Medulla oblongata (tissue), 1 donor: ENCODE results near the gene NCOA7.

Experiments
- DNase-seq: peaks from one replicate; pipeline ENCODE4 v3.0.0-alpha.2; 2015; ENCODE audit errors: extremely low spot score

The NCOA7 gene

DNA sequence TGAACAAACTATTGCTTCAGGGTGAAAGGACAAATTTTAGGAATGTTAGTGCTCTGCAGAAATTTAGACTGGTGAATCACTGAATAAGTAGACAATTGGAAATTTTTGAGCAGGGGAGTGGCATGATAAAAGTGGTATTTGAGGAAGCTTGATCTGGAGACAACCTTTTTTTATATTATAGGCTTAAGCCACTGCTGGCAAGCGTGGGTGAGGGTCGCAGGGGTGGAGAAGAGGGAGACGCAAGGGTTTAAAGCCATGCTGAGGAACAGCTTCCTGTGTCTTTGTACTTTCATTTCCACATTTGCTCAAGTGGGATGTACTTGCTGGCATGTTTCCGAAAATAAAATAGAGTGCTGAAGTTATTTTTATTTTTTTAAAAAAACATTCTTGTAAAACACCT is 23.7 kb downstream of the NCOA7 start:
- DNase-seq, result peak; percentile 67

GRCh38 chr6:125815080-125815910 is 24.5 kb downstream of the NCOA7 start:
- no peak for DNase-seq

- no peak for DNase-seq
Observed at GRCh38 chr6:125816828-125817280, 26.1 kb downstream of the NCOA7 start.

- DNase-seq, result no peak
Observed at GRCh38 chr6:125818225-125818657, 27.5 kb downstream of the NCOA7 start.

- no peak for DNase-seq
Observed at GRCh38 chr6:125818772-125819260, 28.1 kb downstream of the NCOA7 start.

- DNase-seq, result no peak
Observed at GRCh38 chr6:125819535-125820326, 29.0 kb downstream of the NCOA7 start.

- peak; percentile 74 for DNase-seq
Observed at GRCh38 chr6:125821825-125822281, 31.1 kb downstream of the NCOA7 start.

GRCh38 chr6:125823180-125823579 is 32.4 kb downstream of the NCOA7 start:
- DNase-seq, result no peak

GRCh38 chr6:125824946-125825771 is 34.4 kb downstream of the NCOA7 start:
- DNase-seq, result no peak

GRCh38 chr6:125826695-125827463 is 36.1 kb downstream of the NCOA7 start:
- DNase-seq, result no peak

- no peak for DNase-seq
Observed at GRCh38 chr6:125827788-125828320, 37.1 kb downstream of the NCOA7 start.

DNA sequence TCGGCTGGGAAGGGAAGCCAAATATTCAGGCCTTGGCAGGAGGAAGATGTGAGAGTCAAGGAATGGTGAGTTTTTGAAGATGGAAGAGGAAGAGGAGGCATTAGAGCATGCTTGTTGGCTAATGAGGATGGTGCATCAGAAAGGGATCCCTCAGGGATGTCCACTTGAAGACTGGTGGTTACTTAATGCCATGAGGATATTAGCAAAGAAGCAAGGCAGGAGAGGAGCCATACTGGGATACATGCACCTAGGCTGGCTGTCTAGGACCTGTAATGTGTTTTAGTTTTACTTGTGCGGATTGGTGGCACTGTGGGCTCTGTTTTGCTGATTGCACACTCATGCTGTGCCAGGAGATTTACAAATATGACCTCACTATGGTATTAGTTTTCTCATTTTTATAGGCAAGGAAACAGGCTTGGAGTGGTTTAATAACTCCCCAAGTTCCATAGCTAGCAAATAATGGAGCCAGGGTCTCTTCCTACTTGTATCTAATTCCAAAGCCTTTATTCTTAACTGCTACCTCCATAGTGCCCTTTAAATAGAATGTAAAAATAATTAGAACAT is 37.8 kb downstream of the NCOA7 start:
- DNase-seq, result no peak

- no peak for DNase-seq
Observed at GRCh38 chr6:125829433-125829832, 38.7 kb downstream of the NCOA7 start.

GRCh38 chr6:125831659-125832058 is 40.9 kb downstream of the NCOA7 start:
- no peak for DNase-seq

GRCh38 chr6:125832391-125833117 is 41.8 kb downstream of the NCOA7 start:
- DNase-seq, result no peak

DNA sequence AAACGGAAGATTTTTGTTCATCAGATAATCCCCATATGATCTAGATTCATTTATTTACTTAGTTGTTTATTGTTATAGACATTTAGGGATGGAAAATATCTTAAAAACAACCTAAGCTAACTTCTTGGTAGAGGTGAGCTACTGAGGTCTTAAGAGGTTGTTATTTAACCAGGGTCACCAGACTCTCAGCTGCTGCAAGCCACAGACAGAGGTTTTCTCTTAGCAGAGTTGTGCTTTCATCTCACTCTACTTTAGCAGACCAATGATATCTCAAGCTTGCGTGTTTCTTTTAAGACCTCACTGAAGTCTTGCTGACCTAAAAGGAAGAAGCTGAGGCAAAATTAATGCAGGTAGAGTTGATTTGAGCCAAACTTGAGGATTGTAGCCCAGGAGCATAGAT is 43.6 kb downstream of the NCOA7 start:
- DNase-seq, result no peak

DNA sequence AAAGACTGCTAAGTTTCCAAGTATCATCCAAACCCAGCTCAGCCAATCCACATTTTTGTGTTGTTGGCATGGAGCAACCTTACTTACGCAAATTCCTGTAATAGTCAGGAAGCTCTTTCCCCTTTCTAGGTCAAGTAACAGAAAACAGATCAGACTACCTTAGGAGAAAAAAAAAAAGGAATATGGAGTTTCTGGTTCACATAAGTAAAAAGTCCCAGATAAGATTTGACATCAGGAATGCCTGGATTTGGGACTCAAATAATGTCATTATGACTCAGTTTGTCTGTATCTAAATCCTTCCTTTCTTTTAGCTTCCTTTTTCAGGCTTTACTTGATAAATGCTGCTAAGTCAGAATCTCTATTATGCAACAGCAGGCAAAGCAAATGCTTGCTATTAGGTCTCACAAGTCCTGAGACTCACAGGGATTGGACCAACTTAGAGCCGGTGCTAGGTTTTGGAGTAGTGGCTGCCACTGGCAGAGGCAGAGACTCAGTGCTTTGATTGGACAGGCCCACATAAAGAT is 44.5 kb downstream of the NCOA7 start:
- no peak for DNase-seq

- DNase-seq, result no peak
Observed at GRCh38 chr6:125836466-125836865, 45.7 kb downstream of the NCOA7 start.

DNA sequence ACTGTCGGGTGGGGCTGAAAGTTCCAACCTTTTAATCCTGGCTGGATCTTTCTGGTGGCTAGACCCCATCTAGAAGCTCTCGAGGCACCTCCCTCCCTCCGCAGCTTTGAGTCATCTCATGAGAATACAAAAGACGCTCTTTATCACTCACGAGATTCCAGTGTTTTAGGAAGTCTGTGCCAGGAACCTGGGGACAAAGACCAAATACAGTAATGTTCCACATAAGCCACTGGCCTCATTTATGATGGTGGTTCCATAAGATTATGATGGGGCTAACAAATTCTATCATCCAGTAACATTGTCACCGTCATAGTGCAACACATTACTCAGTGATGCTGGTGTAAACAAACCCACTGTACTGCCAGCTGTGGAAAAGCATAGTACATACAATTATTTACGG is 48.7 kb downstream of the NCOA7 start:
- DNase-seq, result peak; percentile 82
